CD4-positive, CD25-positive, alpha-beta regulatory T cell (primary cell): ENCODE results near the gene ADIRF. TPM values are rescaled to one million over a fixed set of nuclear protein-coding genes. Genes with fewer than 3 reads are reported as not detected.
A peak's percentile ranks its signal among the peaks of the same experiment; 100 is the strongest.

Experiments
- ATAC-seq, 2 donors: fragments of 150-1000 bp; cut with Tn5 transposase; one replicate each; pipeline ENCODE4 v1.10.0; 2021; ENCODE audit warnings: low read depth in 2 of 2, moderate number of reproducible peaks in 2 of 2, moderate library complexity in 1 of 2
- DNase-seq, 3 donors: peaks; one replicate each; pipeline versions ENCODE4 v3.0.0 to v3.0.0-alpha.2; 2012 to 2022; ENCODE audit warnings: mixed read lengths in 1 of 3
- H3K27ac ChIP-seq: one replicate; pipeline ENCODE4 v1.7.0; 2013; ENCODE audit warnings: mild to moderate bottlenecking, low read length; ENCODE audit not compliant: insufficient read depth, poor library complexity, severe bottlenecking
- H3K27me3 ChIP-seq: one replicate; pipeline ENCODE4 v1.7.0; 2013; ENCODE audit warnings: low read length; ENCODE audit not compliant: control insufficient read depth, insufficient read depth
- H3K36me3 ChIP-seq: one replicate; pipeline ENCODE4 v1.7.0; 2013; ENCODE audit warnings: mild to moderate bottlenecking, low read length, moderate library complexity; ENCODE audit not compliant: control insufficient read depth, insufficient read depth
- H3K4me1 ChIP-seq: 2 replicates; pipeline ENCODE4 v1.7.0; 2013; ENCODE audit warnings: mild to moderate bottlenecking, low read length; ENCODE audit not compliant: insufficient read depth, control insufficient read depth, poor library complexity, severe bottlenecking
- H3K4me3 ChIP-seq: one replicate; pipeline ENCODE4 v1.7.0; 2013; ENCODE audit warnings: low read depth, mild to moderate bottlenecking, low read length, moderate library complexity
- H3K9me3 ChIP-seq, 2 experiments: 1 replicate in 1 of 2; 2 replicates in 1 of 2; pipeline ENCODE4 v1.7.0; 2013; ENCODE audit warnings: low read length in 2 of 2, mild to moderate bottlenecking in 1 of 2, moderate library complexity in 1 of 2; ENCODE audit not compliant: control insufficient read depth in 2 of 2
- H3K27ac Mint-ChIP-seq, 3 donors: one replicate each; pipeline ENCODE4 v1.8.0; 2020 to 2022; ENCODE audit warnings: mild to moderate bottlenecking in 3 of 3, mixed read lengths in 3 of 3, moderate library complexity in 2 of 3
- H3K27me3 Mint-ChIP-seq: one replicate; pipeline ENCODE4 v1.8.0; 2022; ENCODE audit warnings: mild to moderate bottlenecking, mixed read lengths
- H3K36me3 Mint-ChIP-seq: one replicate; pipeline ENCODE4 v1.8.0; 2020; ENCODE audit warnings: mixed read lengths
- H3K4me1 Mint-ChIP-seq, 4 donors: one replicate each; pipeline ENCODE4 v1.8.0; 2020 to 2022; ENCODE audit warnings: mixed read lengths in 4 of 4, mild to moderate bottlenecking in 1 of 4
- H3K4me3 Mint-ChIP-seq, 4 donors: one replicate each; pipeline ENCODE4 v1.8.0; 2020 to 2022; ENCODE audit warnings: mild to moderate bottlenecking in 4 of 4, mixed read lengths in 4 of 4, moderate library complexity in 3 of 4
- H3K9me3 Mint-ChIP-seq, 7 donors: one replicate each; pipeline ENCODE4 v1.8.0; 2020 to 2022; ENCODE audit warnings: mixed read lengths in 7 of 7, mild to moderate bottlenecking in 3 of 7, moderate library complexity in 2 of 7
- polyA plus RNA-seq, 4 donors: library from polyadenylated mRNA; unstranded; fragments of 300-500 nt; fragmentation: Illumina TruSeq; gene quantifications; one replicate each; pipeline ENCODE4 v1.2.3, GENCODE V29; 2021
- total RNA-seq: library from RNA; stranded (reverse); gene quantifications from one replicate; pipeline ENCODE4 v1.2.3, GENCODE V29; 2022

Gene ADIRF
- total and polyA plus RNA-seq, 5 donors from 2014 or later: 0.42 to 0.65 TPM; not detected in 3

DNA sequence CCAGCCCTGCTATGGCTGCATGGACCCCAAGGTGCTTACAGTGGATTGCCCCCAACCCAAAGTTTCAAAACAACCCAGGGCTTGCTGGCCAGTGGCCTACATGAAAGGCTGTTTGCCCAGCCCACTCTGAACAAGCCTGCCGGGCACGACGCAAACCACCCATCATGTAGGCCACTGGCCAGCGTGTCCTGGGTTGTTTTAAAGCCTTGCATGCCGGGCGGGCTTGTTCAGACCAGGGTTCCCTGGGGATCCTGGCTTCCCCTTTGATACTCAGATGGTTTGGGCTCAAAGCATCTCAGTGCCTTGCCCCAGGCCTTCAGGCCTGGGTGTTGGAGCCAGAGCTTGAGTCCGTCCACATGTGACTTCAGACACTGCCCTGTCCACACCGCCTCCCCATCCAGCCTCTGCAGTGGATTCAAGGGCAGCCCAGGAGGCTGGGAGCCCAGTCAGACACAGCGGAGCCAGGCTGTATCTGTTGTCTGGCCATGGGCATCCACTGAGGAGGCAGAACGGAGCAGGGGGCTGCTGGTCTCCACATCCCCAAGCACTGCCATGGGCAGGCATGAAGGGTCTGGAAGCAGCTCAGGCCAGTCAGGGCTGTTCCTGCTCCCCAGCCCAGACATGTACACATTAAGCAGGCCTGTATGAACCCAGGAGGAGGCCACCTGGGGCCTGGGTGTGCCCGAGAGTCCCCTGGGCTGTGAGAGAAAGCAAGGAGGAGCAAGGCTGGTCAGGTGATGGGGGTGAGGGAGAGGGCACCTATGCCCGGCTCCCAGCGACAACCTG, 4.0 kb upstream of the ADIRF start:
- H3K27ac Mint-ChIP-seq: no peak overlapping the region
- no peak overlapping the region for H3K27ac ChIP-seq

GRCh38 chr10:86964847-86965190, 3.5 kb upstream of the ADIRF start:
- H3K4me3 ChIP-seq: no peak overlapping the region
- Mint-ChIP-seq H3K4me3 (no peak overlapping the region), H3K9me3 (no peaks in the 10 kb centered on the region), H3K4me1 (peaks cover 0 to 42% (median 14%) of the 10 kb centered on the region in 4 donors), H3K27me3 (peaks cover 5% of the 10 kb centered on the region), H3K27ac (peak overlapping the region in 1 of 3 donors; percentile 36), H3K36me3 (no peaks in the 10 kb centered on the region)
- ATAC-seq (no peak), DNase-seq (no peak)
- no peaks in the 10 kb centered on the region for H3K9me3 ChIP-seq
- no peaks in the 10 kb centered on the region for H3K36me3 ChIP-seq
- H3K27ac ChIP-seq: no peak overlapping the region
- no peaks in the 10 kb centered on the region for H3K27me3 ChIP-seq
- H3K4me1 ChIP-seq: peaks cover 38% of the 10 kb centered on the region

More for the DNA sequence above, 4.0 kb upstream of the ADIRF start:
- ATAC-seq (no peak), DNase-seq (no peak)
- Histone ChIP-seq H3K4me1 (peaks cover 33% of the 10 kb centered on the region), H3K36me3 (no peaks in the 10 kb centered on the region), H3K27me3 (no peaks in the 10 kb centered on the region), H3K4me3 (no peak overlapping the region), H3K9me3 (no peaks in the 10 kb centered on the region)
- Mint-ChIP-seq H3K36me3 (no peaks in the 10 kb centered on the region), H3K9me3 (no peaks in the 10 kb centered on the region), H3K4me1 (peaks cover 0 to 36% (median 12%) of the 10 kb centered on the region in 4 donors), H3K27me3 (peaks cover 5% of the 10 kb centered on the region), H3K4me3 (no peak overlapping the region)

DNA sequence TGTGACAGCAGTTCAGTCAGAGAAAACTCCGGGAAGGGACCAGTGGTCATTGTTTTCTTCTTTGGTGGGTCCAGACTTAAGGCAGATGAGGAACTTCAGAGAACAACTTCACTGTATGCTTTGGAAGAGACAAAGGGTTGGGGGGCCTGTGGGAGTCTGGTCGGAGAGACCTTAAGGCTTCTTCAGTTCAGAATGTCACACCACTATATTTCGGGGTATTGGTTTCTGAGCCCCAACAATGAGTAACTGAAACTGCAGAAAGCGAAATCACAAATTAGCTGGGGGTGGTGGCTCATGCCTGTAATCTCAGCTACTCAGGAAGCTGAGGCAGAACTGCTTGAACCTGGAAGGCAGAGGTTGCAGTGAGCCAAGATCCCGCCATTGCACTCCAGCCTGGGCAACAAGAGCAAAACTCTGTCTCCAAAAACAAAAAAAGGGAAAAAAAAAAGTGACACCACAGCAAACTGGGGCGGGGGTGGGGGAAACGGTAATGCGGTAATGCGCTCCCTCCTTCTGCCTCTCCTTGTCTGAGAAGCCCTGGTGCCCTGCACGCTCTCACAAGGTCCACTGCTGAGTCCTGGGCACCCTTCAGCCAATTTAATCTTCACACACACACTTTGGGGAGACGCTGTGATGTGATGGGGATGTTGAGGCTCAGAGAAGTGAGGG, 2.2 kb upstream of the ADIRF start:
- H3K27ac ChIP-seq: no peak overlapping the region
- peak overlapping the region; percentile 10 to 85 (median 64) for H3K4me3 Mint-ChIP-seq
- H3K27me3 Mint-ChIP-seq: peaks cover 5% of the 10 kb centered on the region
- no peaks in the 10 kb centered on the region for H3K27me3 ChIP-seq
- H3K9me3 ChIP-seq: no peaks in the 10 kb centered on the region
- peak overlapping the region; percentile 69 to 88 (median 81) for H3K27ac Mint-ChIP-seq
- no peaks in the 10 kb centered on the region for H3K36me3 ChIP-seq
- peak in 1 of 3 donors; percentile 44 for DNase-seq
- H3K9me3 Mint-ChIP-seq: no peaks in the 10 kb centered on the region
- no peaks in the 10 kb centered on the region for H3K36me3 Mint-ChIP-seq
- H3K4me3 ChIP-seq: peak overlapping the region; percentile 47
- peaks cover 50% of the 10 kb centered on the region for H3K4me1 ChIP-seq
- peaks cover 0 to 48% (median 13%) of the 10 kb centered on the region in 4 donors for H3K4me1 Mint-ChIP-seq
- ATAC-seq: no peak

- Mint-ChIP-seq H3K27ac (peak overlapping the region in 1 of 3 donors; percentile 60), H3K27me3 (peaks cover 9% of the 10 kb centered on the region), H3K4me1 (peaks cover 0 to 53% (median 13%) of the 10 kb centered on the region in 4 donors), H3K4me3 (peak overlapping the region in 2 of 4 donors; percentile 38), H3K36me3 (no peaks in the 10 kb centered on the region), H3K9me3 (no peaks in the 10 kb centered on the region)
- H3K36me3 ChIP-seq: no peaks in the 10 kb centered on the region
- ATAC-seq (no peak), DNase-seq (no peak)
- no peak overlapping the region for H3K4me3 ChIP-seq
- peaks cover 58% of the 10 kb centered on the region for H3K4me1 ChIP-seq
- no peaks in the 10 kb centered on the region for H3K27me3 ChIP-seq
- no peak overlapping the region for H3K27ac ChIP-seq
- H3K9me3 ChIP-seq: no peaks in the 10 kb centered on the region
Observed at GRCh38 chr10:86967481-86967941, 771 bp upstream of the ADIRF start.

DNA sequence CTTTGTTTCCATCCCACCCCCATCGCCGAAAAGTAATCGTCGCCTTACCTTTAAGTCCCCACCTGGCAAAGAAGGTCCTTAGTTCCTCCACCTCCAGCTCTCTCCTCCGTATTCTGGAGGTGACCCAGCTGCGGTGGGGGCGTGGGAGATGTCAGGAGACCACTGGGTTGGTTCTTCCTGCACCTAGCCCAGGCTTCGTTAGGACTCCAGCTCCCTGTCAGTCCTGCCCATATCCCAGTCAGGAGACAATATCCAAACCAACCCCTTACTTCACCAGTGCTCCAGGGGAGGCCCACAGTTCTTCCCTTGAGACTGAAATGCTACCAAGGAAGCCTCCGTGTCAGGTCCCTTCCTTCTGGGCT, 693 bp downstream of the ADIRF start:
- H3K9me3 Mint-ChIP-seq: no peaks in the 10 kb centered on the region
- DNase-seq: no peak
- no peak for ATAC-seq
- peaks cover 5% of the 10 kb centered on the region for H3K27me3 Mint-ChIP-seq
- Histone ChIP-seq H3K27ac (no peak overlapping the region), H3K4me1 (peaks cover 58% of the 10 kb centered on the region), H3K4me3 (no peak overlapping the region), H3K36me3 (no peaks in the 10 kb centered on the region), H3K9me3 (no peaks in the 10 kb centered on the region), H3K27me3 (no peaks in the 10 kb centered on the region)
- peak overlapping the region in 2 of 3 donors; percentile 42 to 66 for H3K27ac Mint-ChIP-seq
- H3K4me3 Mint-ChIP-seq: peak overlapping the region in 3 of 4 donors; percentile 53 to 72 (median 60)
- peaks cover 0 to 58% (median 15%) of the 10 kb centered on the region in 4 donors for H3K4me1 Mint-ChIP-seq
- no peaks in the 10 kb centered on the region for H3K36me3 Mint-ChIP-seq

- Mint-ChIP-seq H3K36me3 (no peaks in the 10 kb centered on the region), H3K27me3 (peaks cover 4% of the 10 kb centered on the region), H3K4me1 (peaks cover 0 to 58% (median 15%) of the 10 kb centered on the region in 4 donors), H3K27ac (peak overlapping the region in 2 of 3 donors; percentile 42 to 66), H3K4me3 (peak overlapping the region; percentile 72 to 81 (median 72)), H3K9me3 (no peaks in the 10 kb centered on the region)
- Histone ChIP-seq H3K36me3 (no peaks in the 10 kb centered on the region), H3K4me1 (peaks cover 58% of the 10 kb centered on the region), H3K4me3 (no peak overlapping the region), H3K9me3 (no peaks in the 10 kb centered on the region), H3K27me3 (no peaks in the 10 kb centered on the region), H3K27ac (no peak overlapping the region)
- DNase-seq (no peak), ATAC-seq (no peak)
Observed at GRCh38 chr10:86969421-86970041, 1.2 kb downstream of the ADIRF start.

DNA sequence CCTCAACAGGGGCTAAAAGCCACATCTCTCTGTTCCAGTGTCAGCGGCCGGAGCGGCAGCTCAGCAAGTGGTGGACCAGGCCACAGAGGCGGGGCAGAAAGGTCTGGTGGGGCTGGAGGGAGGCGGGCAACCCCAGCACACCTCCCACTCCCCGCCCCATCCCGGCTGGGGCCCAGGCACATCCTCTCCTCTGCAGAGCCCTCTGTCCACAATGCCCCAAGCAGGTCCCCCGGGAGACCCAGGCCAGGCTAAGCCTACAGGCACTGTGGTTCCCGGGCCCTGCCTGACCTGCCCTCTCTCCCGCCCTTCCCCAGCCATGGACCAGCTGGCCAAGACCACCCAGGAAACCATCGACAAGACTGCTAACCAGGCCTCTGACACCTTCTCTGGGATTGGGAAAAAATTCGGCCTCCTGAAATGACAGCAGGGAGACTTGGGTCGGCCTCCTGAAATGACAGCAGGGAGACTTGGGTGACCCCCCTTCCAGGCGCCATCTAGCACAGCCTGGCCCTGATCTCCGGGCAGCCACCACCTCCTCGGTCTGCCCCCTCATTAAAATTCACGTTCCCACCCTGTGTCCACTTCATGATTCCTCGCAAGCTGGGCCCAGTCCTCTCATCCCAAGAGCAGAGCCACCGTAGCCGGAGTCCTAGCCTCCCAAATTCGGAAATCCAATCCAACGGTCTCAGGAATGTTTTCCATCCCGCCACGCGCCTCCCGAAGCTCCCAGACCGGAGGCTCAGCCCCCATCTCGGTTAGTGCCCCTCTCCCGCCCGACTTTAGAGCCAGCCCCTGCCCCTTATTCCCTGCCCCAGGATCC, 2.1 kb downstream of the ADIRF start:
- Mint-ChIP-seq H3K4me1 (peaks cover 0 to 58% (median 15%) of the 10 kb centered on the region in 4 donors), H3K36me3 (no peaks in the 10 kb centered on the region), H3K27me3 (peaks cover 4% of the 10 kb centered on the region), H3K4me3 (peak overlapping the region; percentile 81 to 90 (median 86)), H3K9me3 (no peaks in the 10 kb centered on the region), H3K27ac (peak overlapping the region; percentile 86 to 91 (median 87))
- ATAC-seq (no peak), DNase-seq (no peak)
- peaks cover 58% of the 10 kb centered on the region for H3K4me1 ChIP-seq
- H3K9me3 ChIP-seq: no peaks in the 10 kb centered on the region
- H3K36me3 ChIP-seq: no peaks in the 10 kb centered on the region
- H3K4me3 ChIP-seq: peak overlapping the region; percentile 37
- H3K27me3 ChIP-seq: no peaks in the 10 kb centered on the region
- peak overlapping the region; percentile 94 for H3K27ac ChIP-seq
